T1000 (cell line): ENCODE measurements around the gene RBFA.
A peak's percentile ranks its signal among the peaks of the same experiment; 100 is the strongest.
"Not testable (repeated sequence)": the region's sequence is repeated elsewhere in the genome, so short reads cannot be mapped to it uniquely, and the experiment has no call there.

Experiments
- DNase-seq: peaks from one replicate; lab custom pipeline; 2025; ENCODE audit warnings: mixed read lengths; lab: John Stamatoyannopoulos, UW

Gene RBFA, protein sequence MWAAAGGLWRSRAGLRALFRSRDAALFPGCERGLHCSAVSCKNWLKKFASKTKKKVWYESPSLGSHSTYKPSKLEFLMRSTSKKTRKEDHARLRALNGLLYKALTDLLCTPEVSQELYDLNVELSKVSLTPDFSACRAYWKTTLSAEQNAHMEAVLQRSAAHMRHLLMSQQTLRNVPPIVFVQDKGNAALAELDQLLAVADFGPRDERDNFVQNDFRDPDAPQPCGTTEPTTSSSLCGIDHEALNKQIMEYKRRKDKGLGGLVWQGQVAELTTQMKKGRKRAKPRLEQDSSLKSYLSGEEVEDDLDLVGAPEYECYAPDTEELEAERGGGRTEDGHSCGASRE

DNA sequence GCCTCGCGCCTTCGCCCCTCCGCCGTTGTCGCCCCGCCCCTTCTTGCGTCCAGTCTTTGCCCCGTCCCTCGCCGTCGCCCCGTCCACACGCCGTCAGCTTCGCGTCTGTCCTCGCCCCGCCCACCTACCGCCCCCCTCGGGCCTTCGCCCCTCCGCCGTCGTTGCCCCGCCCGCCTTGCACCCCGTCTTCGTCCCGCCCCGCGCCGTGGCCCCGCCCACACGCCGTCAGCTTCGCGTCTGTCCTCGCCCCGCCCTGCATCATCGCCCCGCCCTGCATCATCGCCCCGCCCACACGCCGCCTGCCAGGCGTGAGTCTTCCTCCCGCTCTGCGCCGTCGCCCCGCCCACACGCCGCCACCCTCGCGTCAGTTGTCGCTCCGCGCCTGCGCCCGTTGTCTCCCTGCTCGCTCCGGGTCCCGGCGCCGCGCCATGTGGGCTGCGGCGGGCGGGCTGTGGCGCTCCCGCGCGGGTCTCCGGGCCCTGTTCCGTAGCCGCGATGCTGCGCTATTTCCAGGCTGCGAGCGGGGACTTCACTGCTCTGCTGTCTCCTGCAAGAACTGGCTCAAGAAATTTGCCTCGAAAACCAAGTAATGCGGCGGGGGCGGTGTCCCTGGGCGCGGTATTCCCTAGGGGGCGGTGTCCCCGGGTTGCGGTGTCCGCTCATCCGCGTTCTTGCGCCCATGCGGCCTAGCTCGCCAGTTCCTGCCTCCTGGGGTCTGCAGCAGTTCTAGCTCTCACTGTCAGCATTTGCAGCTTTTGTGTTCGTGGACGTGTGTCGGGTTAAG is at the start of gene RBFA:
Gene RBFA (plus strand): TSS at position 367 of the 784 bp plus-strand sequence. CDS start 62 bp downstream, at position 429.
- peak; percentile 92 for DNase-seq

DNA sequence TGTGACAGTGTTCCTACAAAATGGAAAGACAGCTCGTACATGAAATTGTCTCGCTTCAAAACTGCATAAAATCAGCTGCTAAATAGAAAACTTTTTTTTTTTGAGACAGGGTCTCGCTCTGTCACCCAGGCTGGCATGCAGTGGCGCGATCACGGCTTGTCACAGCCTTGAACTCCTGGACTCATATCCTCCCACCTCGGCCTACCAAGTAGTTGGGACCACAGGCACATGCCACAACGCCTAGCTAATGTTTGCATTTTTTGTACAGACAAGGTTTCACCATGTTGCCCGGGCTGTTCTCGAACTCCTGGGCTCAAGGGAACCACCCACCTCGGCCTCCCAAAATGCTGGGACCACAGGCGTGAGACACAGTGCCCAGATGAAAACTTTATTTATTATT is 49.1 kb upstream of the RBFA start:
- DNase-seq, result no peak

DNA sequence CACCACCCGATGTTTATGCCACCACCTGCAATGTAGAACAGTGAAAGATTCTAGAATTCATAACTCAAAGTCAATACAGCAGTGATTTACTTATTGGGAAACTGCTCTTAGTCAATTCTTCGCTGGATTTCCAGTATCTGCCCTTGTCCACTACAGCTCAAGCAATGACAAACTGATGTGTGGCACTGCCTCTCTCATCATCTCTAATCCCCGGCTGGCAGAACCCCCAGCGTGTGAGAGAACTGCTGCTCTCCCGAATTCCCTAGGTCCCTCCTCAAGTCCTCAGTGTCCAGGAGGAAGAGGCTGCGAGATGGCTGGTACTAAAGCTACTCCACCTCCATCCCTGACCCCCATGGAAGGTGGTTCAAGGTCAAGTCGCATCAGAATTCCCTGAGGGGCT is 47.5 kb upstream of the RBFA start:
- DNase-seq, result no peak

DNA sequence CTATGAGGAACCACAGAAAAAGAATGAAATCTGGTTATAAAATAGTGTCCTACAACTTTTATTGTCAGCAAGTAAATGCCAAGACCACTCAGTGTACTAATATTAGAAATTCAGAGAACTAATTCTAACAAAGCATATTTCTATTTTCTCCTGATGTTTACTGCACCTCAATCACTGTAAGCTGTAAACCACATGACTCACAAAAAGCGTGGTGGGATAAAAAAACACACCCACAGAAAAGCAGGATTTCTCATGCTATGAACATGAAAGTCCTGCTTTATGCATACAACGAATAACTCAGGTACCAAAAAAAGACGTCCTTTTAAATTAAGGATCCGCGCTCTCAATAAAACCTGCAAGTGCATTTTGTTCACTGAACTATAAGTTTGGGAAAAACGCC is 46.7 kb upstream of the RBFA start:
- no peak for DNase-seq

DNA sequence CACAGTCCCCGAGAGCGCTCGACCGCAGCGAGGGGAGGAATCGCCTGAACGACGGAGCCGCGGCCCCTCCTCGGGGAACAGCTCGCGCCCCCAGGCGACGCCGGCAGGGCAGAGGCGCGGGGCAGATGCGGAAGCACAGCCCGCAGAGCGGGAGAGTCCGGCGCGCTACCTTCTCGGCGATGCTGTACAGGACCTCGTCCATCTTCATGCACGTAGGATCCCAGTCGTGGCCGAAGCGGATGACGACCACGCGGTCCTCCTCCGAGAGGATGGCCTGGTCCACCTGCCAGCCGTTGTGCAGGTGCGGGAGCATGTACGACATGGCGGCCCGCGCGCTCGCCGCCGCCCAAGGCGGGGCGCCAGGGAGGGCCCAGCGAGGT is 46.2 kb upstream of the RBFA start:
- peak; percentile 37 for DNase-seq

DNA sequence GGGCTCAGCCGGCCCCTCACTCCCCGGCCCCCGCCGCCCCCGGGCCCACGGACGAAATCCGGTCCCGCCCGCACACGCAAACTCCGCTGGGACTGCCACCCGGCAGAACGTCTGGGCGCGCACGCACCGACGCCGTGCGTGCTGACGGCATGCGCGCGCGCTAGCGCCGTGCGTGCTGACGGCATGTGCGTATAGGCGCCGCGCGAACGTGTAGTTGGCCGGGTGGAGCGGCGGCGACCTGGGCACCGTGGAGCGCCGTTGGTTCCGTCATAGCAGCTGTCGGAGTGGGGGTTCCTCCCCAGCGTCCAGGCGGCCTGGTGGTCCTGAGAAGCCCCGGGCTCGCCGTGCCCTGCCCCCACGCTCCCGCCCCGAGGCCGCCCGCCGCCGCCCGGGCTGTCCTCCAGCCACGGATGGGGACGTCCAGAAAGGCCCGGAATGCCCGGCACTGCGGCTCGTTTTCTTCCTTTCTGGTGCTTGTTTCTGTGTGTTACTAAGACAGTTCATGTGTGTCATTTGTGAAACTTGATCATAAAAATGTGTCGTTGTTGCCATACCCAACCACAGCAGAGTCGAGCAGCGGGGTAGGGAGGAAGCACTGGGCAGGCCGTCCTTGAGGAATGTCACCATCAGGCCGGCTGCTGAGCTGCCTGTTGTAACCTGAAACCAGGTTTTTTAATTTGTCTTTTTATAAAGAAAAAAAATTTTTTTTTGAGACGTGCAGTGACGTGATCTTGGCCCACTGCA is 45.6 kb upstream of the RBFA start, which contains the start of gene TXNL4A:
Gene TXNL4A (minus strand): TSS at position 113 of the 744 bp plus-strand sequence. CDS start 171 bp downstream, outside the sequence.
- peak; percentile 41 for DNase-seq

DNA sequence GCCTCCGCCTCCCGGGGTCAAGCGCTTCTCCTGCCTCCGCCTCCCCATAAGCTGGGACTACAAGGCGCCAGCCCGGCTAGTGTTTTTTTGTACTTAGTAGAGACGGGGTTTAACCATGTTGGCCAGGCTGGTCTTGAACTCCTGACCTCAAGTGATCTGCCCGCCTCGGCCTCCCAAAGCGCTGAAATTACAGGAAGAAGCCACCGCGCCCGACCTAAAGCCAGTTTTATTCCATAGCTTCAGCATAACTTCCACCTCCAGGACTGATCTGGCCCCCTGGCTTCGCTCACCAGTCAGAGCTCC is 45.1 kb upstream of the RBFA start:
- DNase-seq, result no peak

DNA sequence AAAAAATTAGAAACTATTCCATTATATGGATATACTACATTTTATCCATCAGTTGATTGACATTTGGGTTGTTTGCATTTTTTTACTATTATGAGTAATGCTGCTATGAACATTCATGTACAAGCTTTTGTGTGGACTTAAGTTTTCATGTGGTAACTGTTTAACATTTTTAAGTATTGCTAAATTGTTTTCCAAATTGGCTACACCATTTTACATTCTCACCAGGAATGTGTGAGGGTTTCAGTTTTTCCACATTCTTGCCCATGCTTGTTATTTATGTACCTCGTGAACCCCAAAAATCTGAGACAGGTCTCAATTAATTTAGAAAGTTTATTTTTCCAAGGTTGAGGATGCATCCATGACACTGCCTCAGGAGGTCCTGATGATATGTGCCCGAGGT is 42.7 kb upstream of the RBFA start:
- no peak for DNase-seq

DNA sequence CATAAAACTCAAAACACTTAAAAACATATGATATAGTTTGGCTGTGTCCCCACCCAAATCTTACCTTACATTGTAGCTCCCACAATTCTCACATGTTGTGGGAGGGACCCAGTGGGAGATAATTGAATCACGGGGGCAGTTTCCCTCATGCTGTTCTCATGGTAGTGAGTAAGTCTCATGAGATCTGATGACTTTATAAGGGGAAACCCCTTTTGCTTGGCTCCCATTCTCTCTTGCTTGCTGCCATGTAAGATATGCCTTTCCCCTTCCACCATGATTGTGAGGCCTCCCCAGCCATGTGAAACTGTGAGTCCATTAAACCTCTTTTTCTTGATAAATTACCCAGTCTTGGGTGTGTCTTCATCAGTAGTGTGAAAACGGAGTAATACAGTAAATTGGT is 34.5 kb upstream of the RBFA start:
- not testable (repeated sequence) for DNase-seq

DNA sequence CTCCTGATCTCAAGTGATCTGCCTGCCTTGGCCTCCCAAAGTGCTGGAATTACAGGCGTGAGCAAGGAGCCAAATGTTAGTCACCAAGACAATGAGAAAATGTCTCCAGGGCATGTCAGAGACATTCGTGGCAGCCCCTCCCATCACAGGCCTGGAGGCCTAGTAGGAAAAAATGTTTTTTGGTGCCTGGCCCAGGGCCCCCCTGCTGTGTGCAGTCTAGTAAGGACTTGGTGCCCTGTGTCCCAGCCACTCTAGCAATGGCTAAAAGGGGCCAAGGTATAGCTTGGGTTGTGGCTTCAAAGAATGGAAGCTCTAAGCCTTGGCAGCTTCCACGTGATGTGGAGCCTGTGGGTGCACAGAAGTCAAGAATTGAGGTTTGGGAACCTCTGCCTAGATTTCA is 33.4 kb upstream of the RBFA start:
- no peak for DNase-seq

DNA sequence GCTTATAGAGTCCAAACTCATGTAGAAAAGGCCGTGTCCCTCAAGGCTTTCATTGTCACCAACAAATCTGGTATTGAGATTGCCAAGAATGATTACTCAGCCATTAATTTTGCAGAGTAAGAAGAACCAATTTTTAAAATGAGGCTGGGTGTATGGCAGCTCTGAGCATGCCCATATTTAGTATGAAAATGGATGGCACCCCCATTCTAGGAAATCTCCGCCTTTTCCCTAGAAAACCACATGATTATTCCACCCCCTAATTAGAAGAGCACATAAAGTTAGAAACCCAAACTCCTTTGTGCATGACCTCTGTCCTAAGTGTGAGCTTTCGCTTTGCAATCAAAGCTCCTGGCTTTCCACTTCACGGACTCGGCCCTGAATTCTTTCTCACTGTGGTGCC is 31.8 kb upstream of the RBFA start:
- no peak for DNase-seq

DNA sequence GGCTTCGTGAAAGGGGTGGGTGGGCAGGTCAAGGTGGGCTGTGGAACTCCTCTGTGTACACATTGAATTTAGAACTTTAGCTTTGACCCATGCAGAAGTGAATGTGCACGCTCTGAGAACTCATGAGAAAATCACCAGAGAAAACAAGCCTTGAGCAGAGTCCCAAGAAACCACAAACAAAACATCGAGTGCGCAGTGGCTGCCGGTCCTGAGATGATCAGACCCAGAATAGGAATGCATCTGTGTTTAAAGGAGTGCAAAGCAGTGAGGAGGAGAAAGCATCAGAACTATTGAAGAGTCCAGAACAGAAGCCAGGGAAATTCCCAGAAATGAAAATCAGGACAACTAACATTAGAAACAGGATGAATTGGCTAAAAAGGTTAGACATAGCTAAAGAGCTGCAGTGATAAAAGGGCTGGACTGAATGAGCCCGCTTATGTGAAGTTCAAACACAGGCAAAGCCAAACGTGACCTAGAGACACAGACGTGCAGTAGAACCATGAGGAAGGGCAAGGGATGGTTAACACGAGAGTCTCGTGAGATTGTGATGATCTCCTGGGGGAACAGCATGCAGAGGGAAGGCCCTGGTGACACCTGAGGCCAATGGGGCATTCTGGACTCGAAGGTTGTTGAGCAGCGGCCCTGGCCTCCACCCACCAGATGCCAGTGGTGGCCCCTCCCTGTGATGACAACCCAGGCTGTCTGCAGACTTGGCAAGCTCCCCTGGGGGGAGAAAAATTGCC is 29.5 kb upstream of the RBFA start:
- DNase-seq, result no peak

DNA sequence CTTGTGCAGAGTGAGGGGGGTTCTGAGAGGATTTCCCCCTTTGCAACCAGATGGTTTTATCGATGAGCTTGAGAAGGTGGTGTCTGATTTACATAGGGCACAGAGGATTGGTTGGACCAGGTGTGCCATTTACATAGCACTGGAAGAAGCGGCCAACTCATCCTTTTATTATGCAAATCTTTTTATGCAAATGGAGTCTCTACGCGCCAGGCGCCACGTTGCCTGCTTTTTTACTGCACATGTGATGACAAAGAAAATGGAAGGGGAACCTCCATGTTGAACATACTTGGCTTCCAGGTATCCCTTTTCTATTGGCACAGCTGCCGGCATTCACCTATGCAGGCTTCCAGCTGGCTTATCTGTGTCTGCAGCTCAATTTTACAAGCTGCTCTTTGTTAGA is 27.5 kb upstream of the RBFA start:
- DNase-seq, result no peak

DNA sequence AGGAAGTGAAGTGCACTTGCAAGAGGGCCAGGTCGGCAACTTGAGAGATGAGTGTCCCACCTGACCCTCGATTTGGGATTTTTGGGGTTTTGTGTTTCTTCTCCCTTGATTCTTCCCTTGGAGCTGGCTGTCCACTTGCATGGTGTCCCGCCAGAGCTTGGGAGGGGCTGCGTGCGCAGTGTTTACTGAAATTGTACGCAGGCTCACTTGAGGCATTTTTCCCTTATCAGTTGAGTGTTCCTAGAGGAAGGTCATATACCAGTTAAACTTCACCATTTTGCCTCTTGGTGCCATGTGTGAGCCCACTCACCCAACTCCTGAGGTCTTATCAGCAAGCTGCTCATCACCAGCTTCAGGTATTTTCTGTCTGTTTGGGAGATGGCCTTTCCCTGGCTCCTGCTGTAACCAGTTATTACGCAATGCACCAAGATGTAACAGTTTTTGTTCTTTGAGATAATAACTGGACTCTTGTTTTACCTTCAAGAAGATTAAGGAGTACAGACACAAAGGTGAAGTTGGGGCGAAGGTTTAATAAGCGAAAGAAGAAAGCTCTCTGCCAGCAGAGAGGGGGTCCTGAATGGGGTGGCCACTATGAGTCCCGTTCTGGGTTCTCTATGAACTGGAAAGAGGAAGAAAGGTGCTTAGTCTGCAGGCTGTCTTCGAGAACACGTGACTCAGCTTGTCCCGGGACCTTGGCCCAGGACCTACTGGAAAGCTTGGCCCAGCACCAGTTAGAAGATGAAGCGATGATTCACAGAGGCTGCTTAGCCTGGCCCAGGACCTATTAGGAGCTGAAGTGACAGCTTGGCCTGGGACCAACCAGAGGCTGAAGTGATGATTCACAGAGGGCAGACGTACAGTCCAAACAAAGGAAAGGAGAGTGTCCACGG is 24.3 kb upstream of the RBFA start:
- DNase-seq, result peak; percentile 66

DNA sequence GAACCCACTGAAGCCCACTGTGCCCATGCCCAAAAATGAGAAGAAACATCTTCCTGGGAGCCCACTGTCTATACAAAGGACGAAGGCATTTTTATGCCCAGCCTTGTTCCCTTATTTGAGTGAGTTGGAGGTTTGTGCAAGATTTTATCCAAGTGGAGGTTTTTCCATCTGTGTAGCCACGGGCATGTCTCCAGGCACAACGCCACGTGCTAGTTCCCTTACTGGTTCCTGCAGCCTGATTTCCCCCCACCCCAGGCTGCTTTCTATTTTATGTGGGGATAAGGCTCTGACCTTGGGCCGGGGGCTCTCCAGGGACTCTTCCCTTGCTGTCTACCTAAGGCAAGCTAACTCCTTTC is 23.7 kb upstream of the RBFA start:
- DNase-seq, result no peak

DNA sequence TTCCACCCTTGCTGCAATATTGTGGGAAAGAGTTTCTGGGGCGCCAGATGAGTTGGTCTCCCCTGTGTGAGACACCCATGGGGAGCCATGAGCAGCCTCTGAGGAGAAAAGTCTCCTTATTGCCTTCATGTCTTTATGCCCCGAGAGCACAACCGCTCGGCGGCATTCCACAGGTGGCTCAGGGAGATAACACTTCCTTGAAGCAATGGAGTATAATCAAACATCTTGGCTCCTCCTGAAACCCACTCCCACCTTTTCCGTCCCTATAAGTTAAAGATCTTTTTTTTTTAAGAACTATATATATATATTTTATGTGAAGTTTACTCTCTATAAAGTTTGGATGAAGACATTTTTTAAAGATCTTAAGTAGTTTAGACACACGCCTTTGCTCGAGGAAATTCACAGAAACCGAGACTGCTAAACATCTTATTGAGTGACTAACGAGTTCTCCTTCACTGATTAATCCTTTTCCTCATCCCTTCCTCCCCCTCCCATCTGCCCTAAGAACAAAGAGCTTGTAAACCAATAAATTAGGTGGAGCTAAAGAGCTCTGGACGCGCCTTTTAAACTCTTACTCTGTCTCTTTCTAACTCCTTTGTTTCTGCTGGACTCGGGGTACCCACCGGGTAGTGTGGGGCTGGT is 22.6 kb upstream of the RBFA start:
- DNase-seq, result not testable (repeated sequence)

DNA sequence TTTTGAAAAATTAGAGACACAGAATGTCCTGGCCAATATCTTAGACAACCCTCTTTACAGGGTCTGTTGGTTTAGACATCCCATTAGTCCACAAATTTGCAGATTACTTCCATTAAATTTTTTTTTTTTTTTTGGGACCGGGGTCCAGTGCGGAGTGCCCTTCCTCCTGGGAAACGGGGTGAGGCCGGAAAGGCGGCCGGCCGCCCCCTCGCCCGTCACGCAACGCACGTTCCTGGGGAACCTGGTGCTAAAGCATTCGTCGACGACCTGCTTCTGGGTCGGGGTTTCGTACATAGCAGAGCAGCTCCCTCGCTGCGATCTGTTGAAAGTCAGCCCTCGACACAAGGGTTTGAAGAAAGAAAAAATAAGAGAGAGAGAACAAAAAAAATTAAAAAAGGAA is 21.5 kb upstream of the RBFA start:
- DNase-seq, result no peak

DNA sequence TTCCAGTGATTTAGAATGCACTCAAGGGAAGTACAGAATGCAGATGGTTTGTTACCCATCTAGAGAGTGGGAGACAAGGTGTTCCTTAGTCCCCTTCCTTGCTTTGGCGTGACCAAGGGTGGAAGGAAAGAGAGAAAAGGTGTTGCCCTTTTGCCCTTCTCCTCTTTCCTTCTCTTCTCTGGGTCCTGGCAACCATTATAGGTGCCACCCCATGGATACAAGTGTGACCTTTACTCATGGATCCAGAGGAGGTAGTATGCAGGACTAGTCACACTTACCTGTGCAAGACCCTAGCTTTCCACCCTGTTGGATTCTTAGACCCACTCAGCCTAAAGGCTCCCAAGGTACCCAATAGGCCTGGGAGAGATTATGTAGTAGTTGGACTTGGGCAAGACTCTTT is 11.6 kb upstream of the RBFA start:
- DNase-seq, result no peak

DNA sequence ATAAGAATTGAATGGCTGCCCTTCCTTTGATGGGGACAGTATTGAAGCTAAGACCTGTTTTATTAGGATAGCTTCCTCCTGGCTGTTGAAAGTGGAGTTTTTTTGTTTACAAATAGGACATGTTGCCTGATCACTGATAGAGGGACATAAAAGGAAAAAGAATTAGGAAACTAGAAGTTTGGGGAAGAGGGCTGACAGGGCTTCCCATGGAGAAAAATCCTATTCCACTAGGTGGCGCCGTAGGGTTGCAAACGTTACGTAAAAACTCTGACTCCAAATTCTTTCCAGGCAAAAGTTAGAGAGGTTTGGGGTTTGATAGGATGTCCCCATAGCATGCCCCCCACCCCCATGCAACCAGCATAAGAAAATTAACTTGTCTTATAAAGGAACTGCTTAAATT is 11.1 kb upstream of the RBFA start:
- no peak for DNase-seq

DNA sequence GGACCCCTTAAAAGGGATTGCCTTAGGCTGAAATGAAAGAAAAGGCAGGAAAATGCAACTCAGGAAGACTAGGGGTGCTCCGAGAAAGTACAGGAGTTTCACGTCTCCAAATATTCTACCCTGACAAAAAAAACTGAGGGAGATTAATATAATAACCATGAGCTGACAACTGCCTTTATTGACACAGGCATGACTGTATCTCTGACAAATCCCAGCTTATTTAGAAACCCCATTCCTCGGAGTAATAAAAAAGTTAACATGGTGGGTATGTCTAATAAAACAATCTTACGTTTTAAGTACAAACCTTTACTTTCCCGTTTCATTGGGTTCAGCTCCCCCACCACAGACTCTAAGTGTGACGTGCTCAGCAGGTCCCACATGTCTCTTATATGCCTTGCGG is 7.9 kb upstream of the RBFA start:
- DNase-seq, result no peak

DNA sequence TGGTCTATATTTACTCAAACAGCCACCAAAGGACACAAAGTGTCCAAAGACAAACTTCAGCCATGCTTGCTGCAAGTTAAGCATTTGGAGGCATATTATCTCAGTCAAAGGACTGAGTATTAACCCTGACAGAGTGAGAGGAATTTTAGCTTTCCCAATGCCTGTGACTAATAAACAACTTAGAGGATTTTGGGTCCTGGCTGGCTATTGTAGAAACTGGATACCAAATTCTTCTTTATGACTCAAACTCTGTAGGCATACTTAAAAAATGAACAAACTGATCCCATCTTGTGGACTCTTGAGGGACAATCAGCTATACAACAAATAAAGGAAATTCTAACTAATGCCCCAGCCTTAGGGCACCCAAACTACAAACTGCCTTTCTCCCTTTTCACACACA is 6.5 kb upstream of the RBFA start:
- DNase-seq, result not testable (repeated sequence)
